Spinal cord (tissue), 10 donors: ENCODE results near the gene RNF5. TPM values are rescaled to one million over a fixed set of nuclear protein-coding genes. Genes with fewer than 3 reads are reported as not detected.

Experiments
- DNase-seq, 6 donors: peaks; one replicate each; pipeline versions ENCODE4 v3.0.0 to v3.0.0-alpha.2; 2013 to 2015; ENCODE audit warnings: low spot score in 6 of 6, low read depth in 4 of 6
- H3K27ac ChIP-seq: one replicate; pipeline ENCODE4 v1.5.1; 2013; ENCODE audit warnings: low read depth, low read length, control low read depth
- H3K27me3 ChIP-seq: one replicate; pipeline ENCODE4 v1.6.1; 2013; ENCODE audit warnings: low read length; ENCODE audit not compliant: control insufficient read depth, insufficient read depth
- H3K36me3 ChIP-seq: one replicate; pipeline ENCODE4 v1.6.1; 2013; ENCODE audit warnings: low read length; ENCODE audit not compliant: control insufficient read depth, insufficient read depth
- H3K4me1 ChIP-seq: one replicate; pipeline ENCODE4 v1.6.1; 2013; ENCODE audit warnings: low read length; ENCODE audit not compliant: control insufficient read depth, insufficient read depth
- H3K4me3 ChIP-seq: one replicate; pipeline ENCODE4 v1.5.1; 2013; ENCODE audit warnings: low read depth, low read length, control low read depth
- H3K9me3 ChIP-seq: one replicate; pipeline ENCODE4 v1.6.1; 2013; ENCODE audit warnings: low read length; ENCODE audit not compliant: control insufficient read depth, insufficient read depth
- WGBS: methylation state at CpG from one replicate; pipeline ENCODE4 v1.1.5; 2013; ENCODE audit warnings: missing lambda C conversion rate; ENCODE audit not compliant: insufficient coverage; 5-methylcytosine and 5-hydroxymethylcytosine counted together
- polyA plus RNA-seq, 2 donors: library from polyadenylated mRNA; unstranded; fragments of 120-200 nt; gene quantifications; one replicate each; pipeline ENCODE4 v1.2.1, GENCODE V29; 2013; ENCODE audit not compliant: insufficient read length in 2 of 2
- total RNA-seq, 2 donors: library from RNA; depleted of rRNA in 1 of 2; stranded (reverse); fragments of 120-200 nt in 1 of 2; fragments of >200 nt in 1 of 2; gene quantifications; one replicate each; pipeline versions ENCODE4 v1.2.3 to v1.2.4, GENCODE V29; 2013 to 2014
- donor health status: healthy.

The RNF5 gene
- total and polyA plus RNA-seq, 4 donors = 56.6 to 98.7 (median 83.2) TPM

DNA sequence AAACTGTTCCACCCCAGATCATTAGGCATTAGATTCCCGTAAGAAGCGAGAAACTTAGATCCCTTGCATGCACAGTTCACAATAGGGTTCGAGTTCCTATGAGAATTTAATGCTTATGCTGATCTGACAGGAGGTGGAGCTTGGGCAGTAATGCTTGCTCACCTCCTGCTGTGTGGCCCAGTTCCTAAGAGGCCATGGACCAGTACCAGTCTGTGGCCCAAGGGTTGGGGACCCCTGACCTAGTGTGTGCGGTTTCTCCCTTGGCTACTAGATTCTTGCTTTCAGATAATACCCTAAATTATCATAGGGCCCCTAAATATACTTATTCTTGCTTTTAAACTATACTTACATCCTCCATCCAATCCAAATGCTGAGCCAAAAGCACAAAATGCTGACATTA, 16.2 kb downstream of the RNF5 start:
- H3K27me3 ChIP-seq = no peaks in the 10 kb centered on the region
- H3K36me3 ChIP-seq = no peaks in the 10 kb centered on the region
- no peak overlapping the region for H3K4me3 ChIP-seq
- no peak for DNase-seq
- no peaks in the 10 kb centered on the region for H3K9me3 ChIP-seq
- peak overlapping the region; percentile 100 for H3K27ac ChIP-seq
- H3K4me1 ChIP-seq = peaks cover 55% of the 10 kb centered on the region
- 96% methylated on average over 4 of the region's 4 CpGs for WGBS

DNA sequence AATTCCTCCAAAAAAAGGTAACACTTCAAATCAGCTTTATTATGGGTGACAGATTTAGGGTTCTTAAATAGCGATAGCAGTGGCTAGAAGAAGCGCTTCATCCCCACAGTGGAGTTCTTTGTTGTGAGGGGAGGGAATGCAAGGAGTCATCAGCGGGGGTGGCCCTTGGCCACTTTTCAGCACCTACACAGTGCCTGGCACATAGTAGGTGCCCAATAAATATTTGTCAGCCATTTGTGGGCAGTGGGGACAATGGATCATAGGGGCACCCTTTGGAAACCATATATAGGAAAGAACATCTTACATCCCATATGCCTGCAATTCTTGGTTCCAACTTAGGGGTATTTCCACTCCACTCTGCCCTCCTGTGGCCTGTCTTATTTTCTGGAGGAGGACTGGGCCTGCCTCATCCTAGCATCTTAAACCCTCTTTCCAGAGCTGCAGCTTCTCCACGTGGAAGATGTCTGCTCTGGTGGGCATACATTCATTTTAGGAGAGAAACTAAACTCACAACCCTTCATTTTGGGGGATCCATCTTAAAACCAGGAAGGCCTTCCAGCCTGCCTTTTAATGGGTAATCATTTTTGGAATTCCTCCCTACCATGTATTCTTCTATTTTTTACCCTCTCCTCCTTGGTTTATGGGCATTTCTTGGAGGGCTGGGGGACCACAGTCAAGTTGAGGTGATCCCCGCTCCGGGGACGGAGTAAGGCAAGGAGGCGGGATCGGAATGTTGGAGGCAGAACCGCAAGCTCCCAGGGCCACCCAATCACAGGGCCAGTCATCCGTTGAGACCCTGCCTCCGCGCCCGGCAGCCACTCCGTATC, 16.8 kb downstream of the RNF5 start:
- Histone ChIP-seq H3K4me1 (peaks cover 54% of the 10 kb centered on the region), H3K27me3 (no peaks in the 10 kb centered on the region), H3K4me3 (peak overlapping the region; percentile 88), H3K36me3 (no peaks in the 10 kb centered on the region), H3K27ac (peak overlapping the region; percentile 100), H3K9me3 (no peaks in the 10 kb centered on the region)
- DNase-seq = peak in 2 of 6 donors; percentile 78 to 82
- WGBS = 0% methylated on average over 12 of the region's 15 CpGs

DNA sequence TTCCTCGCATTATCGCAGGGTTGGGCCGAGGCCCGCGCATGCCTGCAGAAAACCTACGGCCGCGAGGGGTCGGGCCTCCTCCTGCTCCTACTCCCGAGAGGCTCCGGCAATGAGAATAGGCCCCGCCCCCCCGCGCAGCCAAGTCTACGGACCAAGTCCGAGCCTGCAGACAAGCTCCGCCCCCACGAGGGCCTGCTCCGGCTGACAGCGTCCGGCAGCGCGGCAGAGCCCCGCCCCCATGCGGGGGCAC, 17.4 kb downstream of the RNF5 start:
- no peaks in the 10 kb centered on the region for H3K36me3 ChIP-seq
- H3K4me1 ChIP-seq = peaks cover 50% of the 10 kb centered on the region
- 0% methylated on average over 25 of the region's 25 CpGs for WGBS

DNA sequence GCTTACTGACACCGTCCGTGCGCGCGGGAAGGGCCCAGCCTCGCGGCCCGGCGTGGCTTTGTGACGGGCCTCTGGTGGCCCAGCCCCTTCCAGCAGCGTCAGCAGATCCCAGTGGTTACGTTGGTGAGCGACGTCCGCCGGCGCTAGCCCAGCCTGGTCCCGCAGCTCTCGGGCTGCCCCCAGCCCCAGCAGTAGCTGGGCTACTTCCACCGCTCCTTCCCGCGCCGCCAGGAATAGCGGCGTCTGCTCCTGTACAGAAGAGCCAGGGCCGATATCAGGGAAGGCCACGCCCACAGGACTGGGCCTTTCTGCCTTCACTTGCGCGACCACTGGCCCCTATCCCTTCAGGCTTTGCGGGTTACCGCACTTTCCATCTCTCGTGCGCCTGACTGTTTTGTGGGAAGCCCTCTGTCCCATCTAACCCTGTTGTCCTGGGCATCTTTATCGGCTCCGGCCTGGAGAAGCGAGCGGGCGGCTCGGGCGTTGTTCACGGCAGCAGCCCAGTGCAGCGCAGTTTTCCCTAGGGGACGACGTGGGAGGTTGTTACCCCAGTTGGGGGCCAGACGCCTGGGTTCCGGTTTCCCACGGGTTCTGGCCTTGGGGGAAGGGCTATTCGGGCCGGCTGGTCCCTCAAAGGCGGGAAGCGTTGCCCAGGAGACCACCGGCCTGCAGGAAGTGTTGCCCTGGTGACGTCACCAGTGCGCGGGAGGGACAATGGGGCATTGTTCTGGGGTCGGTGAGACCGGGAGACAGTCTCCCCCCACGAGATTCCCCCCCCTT, 17.9 kb downstream of the RNF5 start:
- Histone ChIP-seq H3K4me1 (peaks cover 44% of the 10 kb centered on the region), H3K4me3 (peak overlapping the region; percentile 88), H3K9me3 (no peaks in the 10 kb centered on the region), H3K27me3 (no peaks in the 10 kb centered on the region), H3K27ac (peak overlapping the region; percentile 100), H3K36me3 (no peaks in the 10 kb centered on the region)
- WGBS = under 1% methylated on average over 51 of the region's 58 CpGs
- DNase-seq = peak; percentile 78 to 97 (median 88)

More for the DNA sequence above, 17.4 kb downstream of the RNF5 start:
- Histone ChIP-seq H3K27me3 (no peaks in the 10 kb centered on the region), H3K9me3 (no peaks in the 10 kb centered on the region), H3K4me3 (peak overlapping the region; percentile 88), H3K27ac (peak overlapping the region; percentile 100)
- DNase-seq = peak; percentile 95 to 100 (median 100)

DNA sequence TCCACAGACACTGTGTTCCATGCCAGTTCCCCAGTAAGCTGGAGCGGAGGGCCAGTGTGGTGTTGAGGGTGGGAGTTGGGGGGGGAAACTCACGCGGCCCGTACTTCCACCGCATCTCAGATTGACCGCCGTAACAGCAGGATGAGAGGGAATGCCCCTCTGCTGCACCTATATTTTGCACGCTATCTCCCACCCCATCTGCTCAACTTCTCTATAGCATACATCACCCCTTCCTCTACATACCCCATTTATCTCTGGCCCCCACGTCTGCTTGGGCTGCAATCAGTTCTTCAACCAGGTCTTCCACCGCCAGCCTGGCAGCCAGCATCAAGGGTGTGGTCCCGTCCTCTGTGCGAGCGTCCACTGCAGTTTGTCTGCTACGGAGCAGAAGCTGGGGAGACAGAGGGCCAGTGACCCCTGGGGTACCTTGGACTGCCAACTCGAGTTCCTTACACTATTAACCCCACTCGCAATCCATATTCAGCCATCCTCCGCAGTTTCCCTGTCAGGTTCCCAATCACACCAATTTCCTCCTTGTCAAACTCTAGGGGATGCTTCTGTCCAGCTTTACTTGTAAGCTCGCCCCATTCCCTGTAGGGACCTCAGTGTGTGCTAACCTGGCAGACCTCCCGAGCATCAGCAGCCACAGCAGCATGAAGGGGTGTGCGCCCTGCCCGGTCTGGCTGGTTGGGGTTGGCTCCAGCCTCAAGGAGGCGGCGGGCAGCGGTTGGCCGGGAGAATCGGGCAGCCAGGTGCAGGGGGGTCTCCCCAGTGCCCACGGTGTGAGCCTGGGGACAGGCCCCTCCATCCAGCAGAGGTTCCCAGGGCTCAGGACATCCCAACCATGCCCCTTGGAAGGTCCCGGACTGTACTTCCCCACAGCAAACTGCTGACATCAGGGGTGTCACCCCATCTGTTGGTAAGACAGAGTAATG, 18.7 kb downstream of the RNF5 start:
- peak in 2 of 6 donors; percentile 65 to 73 for DNase-seq
- Histone ChIP-seq H3K36me3 (no peaks in the 10 kb centered on the region), H3K27me3 (no peaks in the 10 kb centered on the region), H3K4me3 (peak overlapping the region; percentile 88), H3K4me1 (peaks cover 36% of the 10 kb centered on the region), H3K9me3 (no peaks in the 10 kb centered on the region), H3K27ac (peak overlapping the region; percentile 100)
- 5% methylated on average over 23 of the region's 28 CpGs for WGBS

DNA sequence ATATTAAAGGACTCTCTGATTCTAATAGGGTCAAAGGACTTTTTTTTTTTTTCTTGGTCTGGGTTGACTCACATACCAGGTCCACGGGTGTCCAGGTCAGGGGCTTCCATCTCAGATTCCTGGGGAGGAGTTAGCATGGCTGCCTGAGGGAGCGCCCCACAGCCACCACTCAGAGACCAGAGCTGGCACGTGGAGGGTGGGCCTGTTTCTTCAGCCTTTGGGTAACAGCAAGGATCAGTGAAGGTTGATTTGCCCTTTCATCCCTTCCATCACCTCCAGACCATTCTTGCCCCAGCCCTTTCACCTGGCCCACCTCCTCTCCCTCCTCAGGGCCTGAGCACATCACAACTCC, 20.1 kb downstream of the RNF5 start:
- WGBS = 71% methylated on average over 1 of the region's 3 CpGs

DNA sequence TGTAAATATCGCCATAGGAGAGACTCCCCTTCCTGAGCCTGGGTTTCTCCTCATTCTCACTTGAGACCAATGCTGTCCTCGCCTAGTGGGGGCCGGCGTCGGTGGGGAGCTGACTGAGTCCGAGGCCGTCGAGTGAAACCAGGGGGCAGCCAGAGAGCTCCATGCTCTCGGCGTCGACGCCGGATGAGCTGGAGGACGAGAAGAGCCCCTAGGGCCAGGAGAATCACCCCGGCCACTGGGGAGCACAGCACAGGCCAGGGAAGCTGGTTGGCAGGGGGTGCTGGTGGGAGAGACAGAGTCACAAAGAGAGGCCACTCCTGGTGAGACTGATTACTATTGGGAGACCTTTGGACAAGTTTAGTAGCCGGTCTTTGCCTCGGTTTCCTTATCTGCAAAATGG, 20.7 kb downstream of the RNF5 start:
- Histone ChIP-seq H3K4me3 (no peak overlapping the region), H3K4me1 (peaks cover 40% of the 10 kb centered on the region), H3K27me3 (no peaks in the 10 kb centered on the region), H3K9me3 (no peaks in the 10 kb centered on the region), H3K27ac (no peak overlapping the region), H3K36me3 (no peaks in the 10 kb centered on the region)
- WGBS = 89% methylated on average over 17 of the region's 17 CpGs
- no peak for DNase-seq

More for the DNA sequence above, 20.1 kb downstream of the RNF5 start:
- Histone ChIP-seq H3K27ac (no peak overlapping the region), H3K4me1 (peaks cover 35% of the 10 kb centered on the region), H3K9me3 (no peaks in the 10 kb centered on the region), H3K36me3 (no peaks in the 10 kb centered on the region), H3K4me3 (no peak overlapping the region), H3K27me3 (no peaks in the 10 kb centered on the region)
- no peak for DNase-seq

DNA sequence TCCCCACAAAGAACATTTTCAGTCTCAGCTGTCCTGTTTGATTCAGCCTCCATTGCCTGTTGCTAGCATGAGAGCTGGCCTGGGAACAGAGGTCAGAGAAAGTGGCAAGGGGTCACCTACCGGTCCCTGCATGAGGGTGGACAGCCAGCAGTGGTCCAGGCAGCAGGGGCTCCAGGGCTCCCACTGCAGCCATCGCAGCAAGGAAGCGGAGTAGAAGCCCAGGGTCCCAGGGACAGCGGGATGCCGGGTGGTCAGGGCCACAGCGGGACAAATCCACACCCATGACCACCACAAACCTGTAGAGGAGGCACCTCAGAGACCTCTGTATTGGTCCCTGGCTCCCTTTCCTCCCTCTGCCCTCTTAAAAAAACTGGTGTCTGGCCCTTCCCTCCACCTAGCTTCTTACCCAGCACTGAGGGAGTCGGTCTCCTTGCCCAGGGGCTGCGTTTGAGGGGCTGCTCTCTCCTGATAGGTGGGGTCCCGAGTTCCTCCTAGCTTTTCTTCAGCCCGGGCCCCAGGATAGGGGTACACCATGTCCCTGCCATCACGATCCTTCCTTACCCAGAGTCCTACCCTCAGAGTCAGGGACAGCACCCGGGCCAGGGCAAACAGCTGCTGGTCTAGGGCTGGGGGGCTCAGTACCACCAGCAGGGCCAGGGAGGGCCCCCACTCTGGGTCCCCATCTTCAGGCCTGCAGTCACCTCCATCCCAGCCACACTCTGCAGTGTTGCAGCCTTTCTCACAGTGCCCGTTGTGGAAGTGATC, 22.7 kb downstream of the RNF5 start:
- 83% methylated on average over 12 of the region's 13 CpGs for WGBS
- Histone ChIP-seq H3K27me3 (no peaks in the 10 kb centered on the region), H3K27ac (no peak overlapping the region), H3K4me3 (no peak overlapping the region), H3K4me1 (peaks cover 31% of the 10 kb centered on the region), H3K36me3 (no peaks in the 10 kb centered on the region), H3K9me3 (no peaks in the 10 kb centered on the region)
- DNase-seq = no peak

DNA sequence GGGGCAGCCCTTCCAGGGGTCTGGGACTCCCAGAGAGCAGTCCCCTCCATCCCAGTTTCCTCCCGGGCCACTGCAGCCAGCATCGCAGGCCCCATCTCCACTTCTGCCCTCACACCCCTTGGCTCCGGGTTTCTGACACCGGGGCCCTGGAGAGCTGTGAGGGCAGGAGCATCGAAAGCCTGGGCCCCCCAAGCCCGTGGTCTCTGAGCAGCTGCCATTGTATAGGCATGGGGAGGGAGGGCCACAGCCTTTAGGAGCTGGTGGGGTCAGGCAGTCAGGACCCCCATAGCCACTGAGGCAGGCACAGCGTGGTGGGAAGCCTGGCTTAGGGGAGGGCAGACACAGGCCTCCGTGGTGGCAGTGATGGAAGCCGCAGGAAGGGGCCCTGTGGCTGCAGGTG, 24.0 kb downstream of the RNF5 start:
- Histone ChIP-seq H3K4me1 (peaks cover 18% of the 10 kb centered on the region), H3K27ac (no peak overlapping the region), H3K4me3 (no peak overlapping the region), H3K27me3 (no peaks in the 10 kb centered on the region), H3K36me3 (no peaks in the 10 kb centered on the region), H3K9me3 (no peaks in the 10 kb centered on the region)
- no peak for DNase-seq
- WGBS = 84% methylated on average over 5 of the region's 9 CpGs
